Activated CD4-positive, alpha-beta T cell treated with anti-CD3 and anti-CD28 coated beads, Interleukin-2, amount 50 U/mL, for 16 hours (primary cell): ENCODE results near the gene NTRK2.

ENCODE experiments used
- DNase-seq: peaks from one replicate; pipeline ENCODE4 v3.0.0-alpha.2; 2020

Gene NTRK2

DNA sequence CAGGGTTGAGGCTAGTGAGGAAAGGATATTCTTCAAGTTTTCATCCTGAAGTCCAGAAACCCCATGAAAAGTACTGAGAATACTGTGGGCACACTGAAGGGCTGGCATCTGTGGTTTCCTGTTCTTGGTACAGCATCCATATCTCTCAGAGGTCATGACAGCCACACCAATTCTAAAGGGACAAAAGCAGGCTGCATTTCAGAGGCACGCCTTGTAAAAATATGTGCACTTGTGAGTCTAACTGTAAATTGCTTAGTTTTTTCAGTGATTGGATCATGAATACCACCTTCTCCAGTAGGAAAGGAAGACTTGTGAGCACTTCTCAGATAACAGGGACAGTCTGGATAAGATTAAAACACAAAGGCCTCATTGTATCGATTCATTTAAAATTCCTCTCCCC lies 230.9 kb downstream of the NTRK2 start:
- no peak for DNase-seq

DNA sequence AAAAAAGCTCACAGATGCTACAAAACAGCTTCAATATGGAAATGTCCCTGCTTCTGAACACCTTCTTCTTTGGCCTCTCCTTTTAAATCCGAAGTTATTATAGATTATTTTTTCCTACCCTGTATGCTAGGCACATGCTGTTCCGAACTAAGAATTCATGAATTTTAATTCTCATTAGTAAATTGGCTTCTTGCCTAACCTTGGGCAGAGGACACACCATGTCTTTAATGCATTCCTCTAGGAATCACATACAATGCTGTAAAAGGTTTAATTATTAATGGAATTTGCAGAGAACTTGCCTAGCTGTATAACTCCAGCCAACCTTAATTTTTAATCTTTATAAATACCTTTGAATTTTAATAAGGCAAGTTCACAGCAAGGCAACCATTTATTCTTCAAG lies 234.4 kb downstream of the NTRK2 start:
- DNase-seq: no peak

DNA sequence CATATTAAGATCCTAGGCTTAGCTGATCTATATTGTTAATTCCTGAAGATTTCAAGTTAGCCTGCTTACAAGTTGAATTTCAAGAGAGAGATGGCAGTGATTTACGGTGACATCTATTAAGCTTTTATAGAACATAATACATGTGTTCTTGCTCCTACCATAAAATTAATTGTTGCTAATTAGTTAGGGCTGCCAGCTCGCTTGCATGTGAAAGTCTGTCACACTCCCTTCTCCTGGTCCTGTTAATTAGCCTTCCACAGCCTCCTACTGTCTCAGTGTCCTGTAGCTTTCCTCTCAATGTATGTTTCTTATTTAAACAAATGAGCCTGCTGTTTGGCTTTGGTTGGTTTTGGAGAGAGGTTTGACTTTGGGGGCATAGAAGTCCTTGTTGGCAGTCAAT lies 247.2 kb downstream of the NTRK2 start:
- no peak for DNase-seq

DNA sequence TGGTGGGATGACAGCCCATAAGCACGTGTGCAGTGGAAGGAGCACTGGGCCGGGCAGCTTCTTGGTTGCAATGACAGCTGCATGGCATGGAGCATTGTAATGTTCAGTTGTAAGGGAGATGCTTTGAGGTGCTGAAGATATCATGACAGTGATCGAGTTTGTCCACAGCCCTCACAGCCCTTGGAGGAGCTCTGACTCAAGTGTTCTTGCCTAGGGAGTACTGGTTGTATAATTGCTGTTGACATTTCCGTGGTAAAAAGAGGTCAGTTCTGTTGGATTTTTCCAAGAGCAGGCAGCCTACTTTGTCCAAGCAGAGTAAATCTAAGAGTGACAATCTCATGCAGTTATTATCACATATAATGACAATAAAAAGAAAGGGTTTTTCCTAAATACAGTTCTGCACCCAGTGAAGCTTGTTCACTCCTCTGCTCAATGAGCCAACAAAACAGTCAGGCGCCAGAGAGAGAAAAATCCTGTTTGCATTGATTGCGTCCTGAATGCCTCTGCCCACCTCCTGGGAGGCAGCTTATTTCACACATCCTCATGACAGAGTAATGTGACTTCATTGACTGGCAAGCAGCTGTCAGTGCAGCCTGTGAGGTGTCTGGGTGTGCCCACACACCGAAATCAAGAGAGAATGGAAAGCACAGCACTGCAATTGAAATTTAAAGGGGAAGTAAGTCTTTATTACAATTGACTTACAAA lies 248.0 kb downstream of the NTRK2 start:
- DNase-seq: no peak

DNA sequence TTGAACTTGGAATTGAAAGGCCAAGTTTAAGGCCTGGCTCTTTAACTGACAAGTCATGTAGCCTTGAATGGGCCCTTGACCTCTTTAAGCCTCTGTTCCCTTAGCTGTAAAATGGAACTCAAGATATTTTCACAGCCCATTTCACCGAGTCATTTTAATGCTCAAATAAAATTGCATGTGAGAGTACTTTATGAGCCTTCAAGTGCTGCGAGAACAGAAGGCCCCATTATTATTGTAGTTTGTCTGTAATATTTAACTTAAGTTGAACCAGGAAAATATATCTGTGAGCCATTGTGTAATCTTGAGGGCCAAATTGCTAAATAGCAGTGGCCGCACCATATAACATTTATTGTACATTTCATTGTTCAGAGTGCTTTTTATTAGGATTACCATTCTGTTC lies 249.9 kb downstream of the NTRK2 start:
- DNase-seq: no peak

DNA sequence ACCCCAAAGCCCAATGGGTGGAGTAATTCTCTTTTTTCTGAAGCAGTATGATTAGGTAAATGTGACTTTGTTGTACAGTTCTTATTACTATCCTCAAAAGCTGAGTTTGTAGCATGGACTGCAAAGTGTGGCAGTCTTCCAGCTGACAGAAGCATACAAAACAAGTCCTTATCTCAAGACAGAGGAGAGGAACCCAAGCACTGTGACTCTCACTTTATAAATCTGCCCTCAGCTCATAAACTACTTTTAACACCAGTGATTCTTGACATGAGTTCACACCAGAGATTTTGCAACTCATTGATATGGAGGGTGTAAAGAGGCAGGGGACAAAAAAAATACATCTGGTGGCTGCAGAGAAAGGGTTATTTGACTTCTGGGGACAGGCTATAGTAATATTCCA lies 251.6 kb downstream of the NTRK2 start:
- no peak for DNase-seq

DNA sequence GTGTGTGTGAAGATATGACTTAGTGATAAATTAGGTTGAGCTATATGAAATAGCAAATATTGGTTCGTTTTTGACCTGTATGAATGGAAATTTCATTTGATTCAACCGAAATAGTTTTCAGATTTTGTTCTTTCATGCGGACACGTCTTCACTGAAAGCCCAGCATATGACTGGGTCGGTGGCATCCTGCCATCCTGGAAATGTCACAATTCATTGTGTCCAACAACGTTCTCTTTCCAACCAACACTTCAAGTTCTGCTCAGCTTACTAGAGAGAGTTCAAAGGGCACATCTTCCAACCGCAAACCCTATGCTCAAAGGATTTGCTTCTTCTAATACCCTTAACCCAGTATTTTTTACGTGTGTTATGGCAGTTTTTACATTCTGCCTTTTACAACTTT lies 252.5 kb downstream of the NTRK2 start:
- DNase-seq: no peak

DNA sequence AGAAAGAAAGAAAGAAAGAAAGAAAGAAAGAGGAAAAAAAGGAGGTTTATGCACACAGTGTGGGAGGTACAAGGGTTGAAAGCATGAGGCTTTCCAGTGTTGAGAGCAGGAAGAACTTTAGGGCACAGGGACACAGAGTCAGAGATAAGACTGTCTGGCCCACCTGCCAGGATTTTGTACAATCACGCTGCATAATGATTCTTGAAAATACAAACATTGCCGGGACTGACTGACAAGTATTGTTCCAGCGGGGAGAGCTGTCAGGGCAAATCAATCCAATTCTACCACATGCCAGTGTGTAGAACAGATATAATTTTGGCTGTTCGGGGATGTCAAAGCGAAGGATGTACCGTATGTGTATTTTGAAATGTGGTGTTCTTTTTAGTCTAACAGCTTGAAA lies 254.7 kb downstream of the NTRK2 start:
- DNase-seq: no peak

DNA sequence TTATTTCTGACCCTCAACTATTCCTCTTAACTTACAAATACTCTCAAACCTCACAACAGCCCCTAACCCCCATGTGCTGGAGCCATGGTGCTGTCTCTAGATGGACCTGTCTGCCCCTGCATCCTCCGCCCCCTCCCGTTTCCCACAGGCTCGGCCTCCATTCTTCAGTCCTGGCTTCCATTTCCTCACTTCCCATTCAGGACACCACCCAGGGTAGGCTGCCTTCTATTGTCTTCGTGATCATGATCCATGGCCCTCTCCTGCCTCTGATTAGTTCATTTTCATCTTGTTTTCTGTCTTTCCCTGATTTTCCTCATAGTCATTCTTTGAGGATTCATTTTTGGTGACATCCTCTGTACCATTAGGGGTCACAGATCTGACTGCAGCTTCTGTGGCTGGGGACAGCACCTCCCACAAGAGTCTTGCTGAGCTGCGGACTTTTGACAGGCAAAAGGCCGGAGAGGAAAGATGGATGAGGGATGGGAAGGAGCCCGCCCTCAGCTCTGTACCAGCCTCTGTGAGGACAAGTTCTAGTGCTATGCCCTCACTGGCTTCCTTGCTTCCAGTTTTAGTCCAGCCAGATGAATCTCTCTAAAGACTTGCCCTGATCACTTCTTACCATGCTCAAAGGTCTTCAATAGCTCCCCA lies 255.8 kb downstream of the NTRK2 start:
- no peak for DNase-seq

DNA sequence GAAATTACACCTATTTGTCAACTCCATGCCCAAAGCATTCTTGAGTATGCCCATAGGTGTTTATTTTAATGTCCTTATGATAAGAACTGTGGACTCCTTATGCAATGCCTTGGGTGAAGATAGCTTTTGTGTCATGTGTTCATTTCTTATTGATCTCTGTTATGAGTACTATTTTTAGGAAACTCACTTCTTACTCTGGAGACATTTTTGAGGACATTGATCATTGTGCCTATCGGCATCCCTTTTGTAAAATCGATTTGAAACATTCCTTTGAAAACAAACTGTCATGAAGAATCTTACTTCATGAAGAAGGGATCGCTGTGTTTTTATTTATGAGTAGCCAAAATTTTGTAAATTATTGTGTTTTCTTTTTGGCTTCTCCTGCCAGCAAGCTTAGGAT lies 257.3 kb downstream of the NTRK2 start:
- no peak for DNase-seq

DNA sequence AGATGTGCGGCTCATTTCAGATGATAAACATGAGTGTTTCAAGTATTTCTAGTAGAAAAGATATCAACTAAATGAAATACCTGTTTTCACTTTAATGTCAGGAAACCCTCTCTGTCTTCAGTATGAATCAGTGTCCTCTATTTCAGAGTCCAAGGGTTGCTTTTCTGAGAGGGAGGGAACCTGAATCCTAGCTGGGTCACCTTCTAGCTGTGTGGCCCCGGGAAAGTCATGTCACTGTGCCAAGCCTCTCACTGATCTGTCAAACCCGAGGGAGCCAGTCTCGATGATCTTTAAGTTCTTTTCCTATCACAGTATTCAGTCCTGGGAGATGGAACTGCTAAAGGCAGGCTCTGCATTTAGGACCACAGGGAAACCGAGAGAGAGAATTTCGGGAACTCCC lies 258.9 kb downstream of the NTRK2 start:
- no peak for DNase-seq

DNA sequence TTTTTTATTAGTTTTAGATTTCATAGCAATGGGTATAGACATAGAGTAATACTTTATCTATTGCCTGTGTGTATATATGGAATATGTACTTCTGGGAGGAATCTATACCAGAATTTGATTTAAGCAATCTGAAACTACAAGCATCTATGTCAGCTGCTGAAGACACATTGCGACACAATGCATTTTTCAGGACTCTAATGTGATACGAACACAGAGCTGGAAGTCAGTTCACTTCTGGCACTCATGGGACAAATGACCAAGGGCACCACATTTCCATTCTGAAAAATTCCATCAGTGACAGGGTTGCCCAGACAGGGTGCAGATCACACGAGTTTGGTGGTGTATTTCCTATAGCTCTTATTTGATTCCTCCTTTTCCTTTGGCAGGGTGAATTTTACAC lies 259.5 kb downstream of the NTRK2 start:
- DNase-seq: no peak

DNA sequence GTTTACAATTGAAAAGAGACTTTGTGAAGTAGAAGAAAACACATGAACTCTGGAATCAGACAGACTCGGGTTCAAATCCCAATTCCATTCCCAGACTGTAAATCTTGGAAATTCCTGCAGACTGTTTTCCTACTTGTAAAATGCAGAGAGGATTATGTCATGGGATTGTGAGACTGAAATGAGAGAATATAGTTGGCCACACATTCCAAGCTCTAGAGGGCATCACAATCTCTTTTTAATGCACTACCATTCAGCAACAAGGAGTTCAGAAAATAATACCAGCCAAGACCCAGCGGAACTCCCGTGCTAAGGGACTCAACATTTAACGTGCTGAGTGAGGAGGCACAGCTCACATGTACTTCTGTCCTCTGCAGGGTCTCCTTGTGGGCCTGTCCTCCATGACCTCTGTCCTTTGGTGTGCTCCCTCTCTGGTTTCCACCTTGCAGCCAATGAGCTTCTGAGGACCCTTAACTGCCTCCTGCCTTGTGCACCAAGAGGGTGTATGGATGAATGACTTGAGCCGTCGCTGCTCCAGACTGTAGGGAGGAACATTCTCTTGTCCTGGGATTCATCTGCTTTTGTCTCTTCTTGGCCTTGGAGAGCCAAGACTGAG lies 263.5 kb downstream of the NTRK2 start:
- no peak for DNase-seq

DNA sequence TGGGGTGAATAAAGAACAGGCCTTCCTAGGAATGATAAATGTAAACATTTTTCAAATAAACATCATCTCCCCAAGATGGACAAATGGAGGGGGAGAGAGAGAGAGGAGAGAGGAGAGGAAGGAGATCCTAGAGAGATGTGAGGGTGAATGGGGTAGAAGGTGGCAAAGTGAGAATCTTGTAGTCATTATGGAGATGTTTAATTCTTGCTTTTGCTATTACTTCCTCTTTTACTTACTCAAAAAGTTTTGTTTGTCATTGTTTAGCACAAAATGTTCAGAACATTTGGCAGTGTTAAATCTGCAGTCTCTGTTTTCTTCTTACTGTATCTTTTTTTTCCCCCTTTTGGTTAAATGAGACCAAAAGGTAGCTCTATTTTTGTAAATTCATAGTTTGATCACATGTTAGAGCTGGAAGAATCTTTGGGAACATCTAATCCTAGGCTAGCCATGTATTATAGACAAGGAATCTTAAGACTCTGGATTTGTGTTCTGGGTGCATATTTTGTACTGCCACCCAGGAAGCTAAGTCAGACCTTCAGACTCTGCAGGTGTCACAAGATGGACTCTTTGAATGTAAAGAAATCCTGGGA lies 266.1 kb downstream of the NTRK2 start:
- DNase-seq: no peak

DNA sequence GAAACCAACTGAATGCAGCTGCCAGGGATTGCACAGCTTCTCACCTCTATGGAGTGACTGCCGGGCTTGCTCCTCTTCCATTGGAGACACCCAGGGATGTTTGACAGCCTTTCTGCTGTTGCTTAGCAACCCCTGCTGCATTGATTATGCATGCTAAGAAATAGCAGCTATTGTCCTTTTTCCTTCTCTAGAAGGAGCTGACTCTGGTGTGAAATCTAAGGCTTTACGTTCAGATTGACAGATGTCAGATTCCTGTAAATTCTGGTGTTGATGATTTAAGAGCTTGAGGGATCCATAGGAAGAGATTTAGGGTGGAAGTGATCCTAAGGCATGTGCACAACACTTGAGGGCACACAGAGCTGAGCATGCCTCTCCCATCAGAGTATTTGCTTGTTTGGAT lies 267.7 kb downstream of the NTRK2 start:
- DNase-seq: no peak

DNA sequence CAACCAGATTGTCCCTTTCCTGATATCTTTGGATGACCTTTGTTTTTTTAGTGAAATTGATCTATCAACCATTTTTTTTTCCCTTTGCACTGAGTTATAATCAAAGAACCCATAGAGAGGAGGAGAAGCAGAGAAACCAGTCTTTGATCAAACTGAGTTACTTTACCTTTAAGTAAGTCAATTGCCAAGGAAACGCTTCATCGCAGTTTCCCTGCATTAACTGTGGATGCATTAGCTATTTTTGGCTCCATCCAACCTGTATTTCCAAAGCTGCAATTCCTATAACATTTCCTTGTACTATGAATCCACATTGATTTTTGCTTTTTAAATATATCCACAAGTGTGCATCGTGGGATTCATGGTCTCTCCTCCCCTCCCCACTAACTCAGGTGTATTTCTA lies 268.1 kb downstream of the NTRK2 start:
- DNase-seq: no peak

DNA sequence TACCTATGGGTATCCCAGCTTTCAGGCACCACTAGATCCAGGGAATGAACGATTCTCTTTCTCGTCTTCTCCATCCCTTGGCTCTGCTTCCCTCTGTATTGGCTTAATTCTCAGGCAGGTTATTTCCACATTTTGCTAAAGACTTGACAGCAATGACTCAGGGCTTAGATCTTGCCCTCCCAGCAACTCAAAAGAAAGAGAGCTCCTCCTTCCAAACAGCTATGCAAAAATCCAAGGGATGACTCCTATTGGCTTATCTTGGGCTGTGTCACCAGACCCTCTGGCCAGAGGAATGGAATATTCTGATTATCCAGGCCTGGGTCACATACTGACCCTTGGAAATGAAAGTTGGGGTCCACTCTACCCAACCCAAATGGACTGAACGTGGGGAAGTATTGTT lies 270.2 kb downstream of the NTRK2 start:
- no peak for DNase-seq

DNA sequence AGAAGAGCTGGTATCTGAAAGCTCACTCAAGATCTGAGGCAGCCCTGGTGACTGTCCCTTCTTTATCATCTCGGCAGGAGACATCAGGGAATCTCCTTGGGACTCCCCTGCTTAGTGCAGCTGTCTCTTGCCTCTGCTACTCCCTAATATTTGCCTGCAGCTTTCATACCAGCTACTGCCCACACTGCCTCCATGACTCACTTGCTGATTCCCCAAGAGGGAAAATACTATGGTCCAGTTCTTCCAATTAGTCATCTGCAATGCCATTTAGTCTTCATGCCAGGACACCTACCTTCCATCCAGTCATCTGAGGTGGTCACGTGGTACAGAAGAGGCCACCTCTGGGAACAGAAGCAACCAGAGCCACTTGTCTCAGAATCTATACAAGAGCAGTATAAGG lies 270.8 kb downstream of the NTRK2 start:
- DNase-seq: no peak

DNA sequence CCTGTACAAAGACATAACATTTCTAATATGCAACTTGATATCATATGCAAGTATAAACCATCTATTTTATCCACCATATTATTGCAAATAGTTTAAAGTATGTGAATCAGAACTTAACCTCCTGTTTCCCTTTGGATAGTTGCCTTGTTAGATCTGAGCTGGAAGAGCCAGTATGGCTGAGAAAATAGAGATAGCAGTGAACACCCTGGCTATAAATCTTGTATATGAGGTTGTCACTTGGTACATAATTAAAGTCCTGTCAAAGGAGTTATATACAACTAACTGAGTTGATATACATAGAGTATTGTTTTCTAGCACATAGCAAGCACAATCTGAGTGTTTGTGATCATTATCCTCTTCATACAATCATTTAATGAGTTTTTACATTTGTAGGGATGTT lies 272.3 kb downstream of the NTRK2 start:
- no peak for DNase-seq

DNA sequence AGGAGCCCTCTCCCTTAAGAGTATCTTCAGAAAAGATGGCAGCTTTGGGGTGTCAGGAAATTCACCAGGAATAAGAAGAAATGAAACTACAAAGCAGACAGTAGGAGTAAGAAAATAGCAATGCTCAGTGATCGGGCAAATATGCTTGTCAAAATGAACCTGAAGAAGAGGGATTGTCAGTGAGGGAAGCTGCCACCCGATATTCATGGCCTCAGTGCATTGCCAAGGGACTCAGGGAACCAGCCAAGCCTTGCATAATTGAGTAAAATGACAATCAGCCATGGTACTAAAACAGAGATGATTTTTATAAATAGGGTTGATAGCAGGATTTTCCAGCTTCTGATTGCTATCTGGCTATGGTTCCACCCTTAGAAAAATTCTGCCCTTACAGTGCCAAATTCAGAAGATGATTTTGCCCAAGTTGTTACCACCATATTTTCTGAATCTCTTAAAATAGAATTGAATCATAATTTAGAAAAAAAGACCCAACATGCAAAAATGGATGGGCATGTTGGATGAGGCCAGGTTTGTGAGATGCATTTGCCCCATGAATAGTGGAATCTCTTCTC lies 274.0 kb downstream of the NTRK2 start:
- no peak for DNase-seq

DNA sequence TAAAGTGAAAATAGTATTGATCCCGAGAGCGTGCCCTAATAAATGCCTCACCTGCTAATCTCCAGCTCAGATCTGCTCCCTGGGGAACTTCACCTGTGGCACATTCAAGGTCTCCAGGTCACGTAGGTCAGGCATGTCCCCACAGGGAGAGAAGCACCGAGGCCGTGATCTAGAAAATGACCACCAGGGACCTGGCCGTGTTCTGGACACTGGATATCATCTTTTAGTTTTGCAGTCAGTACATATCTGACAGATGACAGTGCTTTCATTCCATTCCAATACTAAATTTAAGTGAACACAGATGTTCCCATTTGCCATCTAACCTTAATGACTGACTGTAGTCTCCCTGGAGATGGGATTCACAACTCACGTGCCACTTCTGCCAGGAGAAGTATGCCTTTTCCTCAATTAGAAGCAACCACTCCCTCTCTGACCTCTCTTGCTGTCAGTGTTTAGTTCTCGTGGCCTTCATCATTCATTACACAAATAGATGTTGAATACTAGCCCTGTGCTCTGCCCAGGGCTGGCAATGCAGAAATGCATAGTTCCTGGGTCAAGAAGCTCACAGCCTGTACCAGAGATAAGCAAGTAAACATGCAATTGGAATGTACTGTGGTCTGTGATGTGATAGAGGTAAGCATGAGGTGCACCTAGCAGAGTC lies 276.5 kb downstream of the NTRK2 start:
- DNase-seq: no peak

DNA sequence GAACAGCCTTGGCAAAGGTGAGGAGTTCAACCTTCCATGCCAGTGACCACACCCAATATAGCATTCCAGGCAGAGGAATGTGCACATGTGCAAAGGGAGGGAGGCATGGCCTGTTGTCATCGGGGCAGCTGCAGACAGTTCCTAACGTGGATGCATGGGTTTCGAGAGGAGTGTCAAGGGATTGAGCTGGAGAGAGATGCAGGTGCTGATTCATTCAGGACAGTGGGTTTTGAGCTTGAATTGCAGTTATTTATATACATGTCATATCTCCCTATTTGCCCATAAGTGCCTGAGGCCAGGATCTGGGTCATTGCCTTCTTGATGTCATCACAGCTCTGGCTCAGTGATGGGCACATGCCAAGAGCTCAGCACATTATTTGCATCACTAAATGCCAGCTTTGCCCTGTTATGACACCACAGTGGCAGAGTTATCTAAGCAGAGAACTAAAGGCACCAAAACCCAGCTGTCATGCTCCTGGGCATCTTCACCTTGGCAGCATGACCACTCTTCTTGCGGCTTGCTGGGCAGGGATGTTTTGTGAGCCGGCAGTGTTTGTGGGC lies 278.0 kb downstream of the NTRK2 start:
- no peak for DNase-seq

DNA sequence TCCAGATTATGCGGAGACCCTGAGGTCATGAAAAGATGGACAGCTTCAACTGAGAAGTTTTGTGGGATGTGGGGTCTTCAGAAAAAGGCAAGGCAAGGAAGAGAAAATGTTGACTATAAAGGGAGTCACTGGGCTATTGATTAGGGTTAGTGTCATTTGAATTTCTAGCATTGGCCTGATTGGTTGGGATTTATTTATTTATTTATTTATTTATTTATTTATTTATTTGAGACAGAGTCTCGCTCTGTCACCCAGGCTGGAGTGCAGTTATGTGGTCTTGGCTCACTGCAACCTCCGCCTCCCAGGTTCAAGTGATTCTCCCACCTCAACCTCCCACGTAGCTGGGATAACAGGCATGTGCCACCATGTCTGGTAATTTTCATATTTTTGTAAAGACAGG lies 279.7 kb downstream of the NTRK2 start:
- DNase-seq: no peak
